HG03520 (cell line): ENCODE measurements around the gene BTBD17.

Experiments
- ATAC-seq: cut with Tn5 transposase; IDR thresholded peaks from one replicate; pipeline ENCODE4 v1.9.1; 2021; ENCODE audit warnings: mild to moderate bottlenecking, moderate library complexity; ENCODE audit not compliant: unreplicated experiment

Gene BTBD17

GRCh38 chr17:74339537-74340195 lies 22.0 kb downstream of the BTBD17 start:
- ATAC-seq: no peak

GRCh38 chr17:74337834-74338500 lies 23.7 kb downstream of the BTBD17 start:
- no peak for ATAC-seq

- no peak for ATAC-seq
These were observed 25.4 kb downstream of the BTBD17 start for GRCh38 chr17:74336307-74336706.

DNA sequence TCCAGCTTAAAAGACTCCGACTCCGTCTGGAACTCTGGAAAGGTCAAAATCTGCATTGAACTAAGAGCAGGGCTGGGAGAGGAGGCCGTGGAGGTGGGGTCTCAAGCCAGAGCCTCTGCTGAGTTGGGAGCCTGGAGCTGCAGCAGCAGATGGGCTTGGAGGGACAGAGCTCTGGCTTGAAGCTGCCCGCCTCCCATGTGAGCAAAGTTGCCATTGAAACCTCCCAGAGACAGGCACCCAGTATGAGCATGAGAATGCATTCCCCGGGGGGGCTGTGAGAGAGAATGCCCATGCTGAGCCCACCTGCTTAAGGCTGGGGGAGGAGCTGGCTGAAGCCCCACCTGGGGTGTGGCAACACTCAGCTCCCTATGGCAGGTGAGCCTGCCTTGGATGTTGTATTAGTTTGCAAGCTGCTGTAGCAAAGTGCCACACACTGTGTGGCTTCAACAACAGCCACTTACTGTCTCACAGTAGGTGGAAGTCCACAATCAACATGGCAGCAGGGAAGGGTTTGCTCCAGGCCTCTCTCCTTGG lies 26.1 kb downstream of the BTBD17 start:
- ATAC-seq: no peak

GRCh38 chr17:74334393-74335039 lies 27.2 kb downstream of the BTBD17 start:
- ATAC-seq: no peak

DNA sequence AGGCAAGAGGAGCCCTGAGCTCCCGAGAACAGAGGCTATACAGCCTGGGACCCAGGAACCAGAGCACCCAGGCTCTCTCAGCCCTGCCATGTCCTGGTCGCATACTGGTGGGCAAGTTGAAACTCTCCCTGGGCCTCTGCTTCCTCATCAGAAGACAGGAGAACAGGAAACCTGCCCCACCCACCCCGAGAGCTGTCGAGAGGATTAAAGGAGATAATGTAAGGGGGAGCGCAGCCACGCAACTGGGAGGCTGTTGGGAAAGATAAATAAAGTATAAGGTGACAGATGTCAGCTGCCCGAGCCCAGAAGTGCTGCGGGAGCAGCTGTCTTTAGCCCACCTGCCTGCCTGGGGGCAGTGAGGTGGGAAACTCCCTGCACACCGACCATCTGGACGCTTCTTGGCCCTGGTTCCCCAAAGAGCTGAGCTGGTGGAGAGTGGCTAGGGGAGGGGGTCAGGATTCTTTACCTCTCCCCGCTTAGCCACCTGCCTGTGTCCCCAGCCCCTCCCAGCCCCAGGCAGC lies 28.8 kb downstream of the BTBD17 start:
- no peak for ATAC-seq

DNA sequence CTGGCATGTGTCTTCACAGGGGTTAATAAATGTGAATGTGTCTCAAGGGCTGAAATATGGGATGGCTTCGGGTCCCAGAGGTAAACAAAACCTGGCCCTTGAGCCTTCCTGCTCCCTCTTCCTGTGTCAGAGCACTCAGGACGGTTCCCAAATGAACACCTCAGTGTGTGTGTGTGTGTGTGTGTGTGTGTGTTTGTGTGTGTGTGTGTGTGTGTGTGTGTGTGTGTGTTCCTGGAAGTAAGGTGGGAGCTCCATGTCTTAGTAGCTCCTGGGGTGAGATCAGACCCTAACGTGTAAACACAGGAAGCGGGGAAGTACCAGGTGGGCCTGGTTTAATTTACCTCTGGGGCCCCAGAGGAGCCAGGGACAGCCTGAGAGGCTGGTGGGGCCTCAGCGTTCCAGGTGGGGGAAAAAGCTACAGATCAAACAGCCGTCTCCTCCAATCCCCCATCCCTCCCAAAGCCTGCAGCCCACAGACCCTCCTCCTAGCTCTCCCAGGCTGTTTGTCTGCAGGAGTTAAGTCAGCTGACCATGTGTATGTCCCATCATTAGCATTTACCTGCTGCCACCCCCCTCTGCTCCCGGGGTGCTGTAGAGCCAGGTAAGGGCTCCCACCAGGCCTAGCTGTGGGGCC lies 29.5 kb downstream of the BTBD17 start:
- ATAC-seq: no peak

DNA sequence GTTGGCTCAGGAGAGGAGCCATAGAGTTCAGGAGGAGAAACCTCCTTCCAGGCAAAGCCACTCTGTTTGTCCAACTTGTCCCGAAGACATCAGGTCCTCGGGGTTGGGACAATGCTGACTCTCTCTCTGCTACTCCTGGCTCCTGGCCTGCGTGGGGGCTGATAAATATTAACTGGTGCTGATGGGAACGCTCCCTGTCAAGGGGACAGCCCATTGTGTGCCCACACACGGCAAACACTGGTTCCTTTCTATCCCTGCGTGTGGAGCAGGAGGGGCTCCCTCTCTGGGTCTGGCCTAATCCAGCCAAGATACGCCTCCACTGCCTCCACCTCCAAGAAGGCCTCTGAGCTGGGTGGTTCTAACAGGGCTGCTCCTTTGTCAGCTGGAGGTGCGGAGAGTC lies 31.2 kb downstream of the BTBD17 start:
- ATAC-seq: no peak

DNA sequence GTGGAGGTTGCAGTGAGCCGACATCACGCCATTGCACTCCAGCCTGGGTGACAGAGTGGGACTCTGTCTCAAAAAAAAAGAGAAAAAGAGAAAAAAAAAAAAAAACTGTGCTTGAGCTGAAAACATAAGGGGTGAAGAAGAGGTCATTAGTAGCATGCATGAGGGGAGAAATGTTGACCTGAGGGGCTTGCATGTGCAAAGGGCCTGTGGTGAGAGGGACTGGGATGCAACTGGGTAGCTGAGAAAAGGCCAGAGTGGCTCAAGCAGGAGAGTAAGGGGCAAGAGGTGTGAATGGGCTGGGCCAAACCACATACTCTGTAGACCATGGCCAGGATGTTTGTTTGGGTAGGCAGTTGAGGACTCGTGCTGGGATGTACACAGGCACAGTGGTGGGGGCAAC lies 32.3 kb downstream of the BTBD17 start:
- no peak for ATAC-seq

DNA sequence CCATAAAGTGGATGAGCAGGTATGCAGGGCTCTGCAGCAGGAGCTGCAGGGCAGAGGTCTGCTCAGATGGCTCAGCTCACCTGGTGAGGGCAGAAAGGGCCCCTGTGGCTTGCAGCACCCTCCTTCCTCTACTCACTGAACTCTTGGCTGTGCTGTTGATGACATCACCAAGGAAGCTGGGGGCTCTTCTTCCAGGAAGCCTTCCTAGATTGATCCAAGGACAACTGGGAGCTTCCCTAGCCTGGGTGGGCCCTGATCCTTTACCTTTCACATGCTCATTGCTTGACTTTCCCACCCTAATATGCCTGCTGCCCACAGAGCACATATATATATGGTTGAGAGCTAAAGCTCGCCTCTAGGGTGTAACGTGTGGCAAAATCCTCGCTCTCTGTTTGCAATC lies 33.2 kb downstream of the BTBD17 start:
- ATAC-seq: no peak

- no peak for ATAC-seq
These were observed 35.2 kb downstream of the BTBD17 start for GRCh38 chr17:74326506-74326905.

GRCh38 chr17:74325743-74326379 lies 35.8 kb downstream of the BTBD17 start, which contains the start of gene KIF19:
Gene KIF19 (plus strand): TSS chr17:74326226. CDS start chr17:74326350, 124 bp downstream.
- ATAC-seq: peak; percentile 53

- no peak for ATAC-seq
These were observed 36.3 kb downstream of the BTBD17 start for GRCh38 chr17:74325376-74325742.

DNA sequence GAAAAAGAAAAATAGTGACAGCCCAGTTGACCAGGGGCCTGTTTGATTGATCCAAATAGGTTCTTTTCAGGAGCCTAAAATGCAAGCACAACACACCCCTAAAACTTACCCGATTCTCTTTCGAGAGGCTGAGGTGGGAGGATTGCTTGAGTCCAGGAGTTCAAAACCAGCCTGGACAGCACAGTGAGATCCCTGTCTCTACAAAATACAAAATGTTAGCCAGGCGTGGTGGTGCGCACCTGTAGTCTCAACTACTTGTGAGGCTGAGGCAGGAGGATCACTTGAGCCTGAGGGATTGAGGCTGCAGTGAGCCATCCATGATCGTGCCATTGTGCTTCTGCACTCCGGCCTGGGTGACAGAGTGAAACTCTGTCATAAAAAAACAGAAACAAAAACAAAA lies 37.1 kb downstream of the BTBD17 start:
- ATAC-seq: no peak

- ATAC-seq: no peak
These were observed 43.3 kb downstream of the BTBD17 start for GRCh38 chr17:74318391-74318790.

GRCh38 chr17:74317071-74317470 lies 44.6 kb downstream of the BTBD17 start:
- no peak for ATAC-seq

GRCh38 chr17:74316220-74316619 lies 45.4 kb downstream of the BTBD17 start:
- no peak for ATAC-seq

DNA sequence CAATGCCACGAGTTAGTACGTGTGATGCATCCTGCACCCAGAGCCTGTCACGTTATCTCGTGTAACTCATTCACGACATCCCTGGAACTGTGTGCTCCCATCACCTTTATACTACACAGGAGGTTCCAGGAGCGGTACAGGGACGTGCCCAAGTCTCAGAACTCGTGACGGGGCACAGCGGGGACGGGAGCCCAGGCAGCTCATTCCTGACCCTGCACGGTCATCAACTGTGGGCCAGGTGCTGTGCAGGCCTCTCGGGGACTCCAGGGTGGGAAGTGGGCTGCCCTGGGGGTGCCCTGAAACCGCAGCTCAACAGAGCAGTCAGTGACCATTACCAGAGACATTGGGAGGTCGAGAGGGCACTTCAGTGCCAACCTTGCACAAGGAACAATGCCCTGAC lies 46.8 kb downstream of the BTBD17 start:
- no peak for ATAC-seq

DNA sequence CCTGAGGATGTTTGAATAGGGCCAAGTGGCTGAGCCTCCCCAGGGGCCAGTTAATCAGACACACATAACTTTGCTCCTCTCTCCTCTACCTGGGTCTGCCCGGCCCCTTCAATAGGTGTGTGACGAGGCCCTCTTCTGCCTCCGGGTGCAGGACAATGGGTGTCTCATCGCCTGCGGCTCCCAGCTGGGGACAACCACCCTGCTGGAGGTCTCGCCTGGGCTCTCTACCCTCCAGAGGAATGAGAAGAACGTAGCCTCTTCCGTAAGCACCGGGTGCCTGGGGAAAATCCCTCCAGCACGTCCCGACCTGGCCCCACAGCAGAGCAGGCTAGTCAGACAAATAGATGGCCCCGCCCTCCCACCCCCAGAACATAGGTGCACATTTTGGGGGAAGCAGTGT lies 51.8 kb downstream of the BTBD17 start:
- no peak for ATAC-seq

DNA sequence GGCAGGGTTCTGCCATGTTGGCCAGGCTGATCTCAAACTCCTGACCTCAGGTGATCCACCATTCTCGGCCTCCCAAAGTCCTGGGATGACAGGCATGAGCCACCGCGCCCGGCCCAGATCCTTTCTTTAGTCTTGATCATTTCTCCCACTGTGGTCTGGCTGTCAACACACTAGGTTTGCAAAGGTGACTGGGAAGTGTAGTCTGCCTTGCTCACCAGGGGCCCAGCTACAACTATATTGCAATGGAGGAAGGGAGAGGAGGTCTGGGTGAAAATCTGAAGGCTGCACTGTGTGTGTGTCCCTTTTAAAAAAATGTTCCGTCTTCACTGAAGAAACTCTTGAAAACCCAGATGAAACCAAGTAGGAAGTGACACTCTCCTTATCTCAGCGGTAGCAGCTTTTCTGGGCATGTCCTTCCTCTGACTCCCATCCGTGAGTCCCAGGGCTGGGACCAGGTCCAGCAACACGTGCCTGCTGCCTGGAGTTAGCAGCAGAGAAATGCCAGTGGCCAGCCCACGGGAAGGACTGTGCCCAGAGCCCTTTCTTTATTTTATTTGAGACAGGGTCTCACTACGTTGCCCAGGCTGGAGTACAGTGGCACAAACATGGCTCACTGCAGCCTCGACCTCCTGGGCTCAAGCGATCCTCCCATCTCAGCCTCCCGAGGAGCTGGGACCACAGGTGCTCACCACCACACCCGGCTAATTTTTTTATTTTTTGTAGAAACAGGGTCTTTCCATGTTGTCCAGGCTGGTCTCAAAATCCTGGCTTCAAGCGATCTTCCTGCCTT lies 53.5 kb downstream of the BTBD17 start:
- no peak for ATAC-seq
